Globus pallidus (tissue), 1 donor: ENCODE results near the gene AHCTF1.
A peak's percentile ranks its signal among the peaks of the same experiment; 100 is the strongest.
"Not testable (repeated sequence)": the region's sequence is repeated elsewhere in the genome, so short reads cannot be mapped to it uniquely, and the experiment has no call there.

Experiments
- DNase-seq: peaks from one replicate; pipeline ENCODE4 v3.0.0-alpha.2; 2015; ENCODE audit warnings: low spot score

AHCTF1 gene

DNA sequence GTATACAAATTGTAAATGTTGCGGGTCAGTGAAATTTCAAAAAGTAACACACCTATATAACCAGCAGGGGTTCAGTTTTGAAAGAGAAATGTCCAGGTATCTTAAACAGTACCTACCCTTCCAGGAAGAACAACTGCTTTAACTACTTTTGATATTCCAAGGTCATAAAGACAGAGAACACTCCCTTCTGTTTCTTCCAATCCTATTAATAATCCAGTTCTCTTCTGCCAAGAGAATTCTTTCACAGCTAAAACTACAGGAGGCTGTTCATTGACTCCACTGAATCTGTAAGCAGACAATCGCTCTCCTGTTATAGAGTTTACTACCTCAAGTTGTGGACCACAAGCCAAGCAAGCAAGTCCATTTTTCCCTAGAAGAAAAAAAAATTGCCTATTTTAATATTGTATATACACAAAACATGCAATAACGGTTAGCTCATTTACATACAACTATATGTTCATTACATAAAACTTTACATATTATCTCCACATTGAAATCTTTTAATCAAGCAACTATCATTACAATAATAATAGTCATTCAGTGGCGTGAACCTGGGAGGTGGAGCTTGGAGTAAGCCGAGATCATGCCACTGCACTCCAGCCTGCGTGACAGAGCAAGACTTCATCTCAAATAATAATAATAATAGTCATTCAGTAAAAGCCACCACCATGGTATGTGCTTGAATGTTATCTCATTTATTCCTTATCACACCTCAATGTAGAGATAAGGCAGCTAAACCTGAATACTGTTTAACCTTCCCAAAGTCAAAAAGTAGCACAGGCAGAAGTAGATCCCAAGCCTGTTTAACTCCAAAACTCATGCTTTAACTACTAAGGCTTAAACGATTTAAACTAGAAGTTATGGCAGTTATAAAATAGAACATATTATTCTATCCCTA is 15.5 kb downstream of the AHCTF1 start:
- not testable (repeated sequence) for DNase-seq

DNA sequence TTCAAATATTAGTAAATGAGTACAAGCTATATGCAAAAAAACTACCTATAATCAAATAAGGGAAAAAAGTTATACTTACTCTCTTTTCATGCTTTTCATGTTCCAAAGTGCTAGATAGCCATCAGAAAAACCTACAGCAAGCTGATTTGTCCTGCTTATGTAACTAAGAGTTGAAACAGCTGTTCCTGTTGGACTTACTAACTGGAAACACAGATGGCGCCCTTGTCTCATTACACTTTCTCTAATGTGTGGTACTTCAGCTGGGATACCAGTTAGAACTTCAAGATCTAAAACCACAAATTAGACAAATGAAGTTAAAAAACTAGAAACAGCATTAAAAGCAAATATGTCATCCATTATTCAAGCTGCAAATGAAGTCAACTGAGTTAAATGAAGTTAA is 24.3 kb downstream of the AHCTF1 start:
- DNase-seq: peak; percentile 46

DNA sequence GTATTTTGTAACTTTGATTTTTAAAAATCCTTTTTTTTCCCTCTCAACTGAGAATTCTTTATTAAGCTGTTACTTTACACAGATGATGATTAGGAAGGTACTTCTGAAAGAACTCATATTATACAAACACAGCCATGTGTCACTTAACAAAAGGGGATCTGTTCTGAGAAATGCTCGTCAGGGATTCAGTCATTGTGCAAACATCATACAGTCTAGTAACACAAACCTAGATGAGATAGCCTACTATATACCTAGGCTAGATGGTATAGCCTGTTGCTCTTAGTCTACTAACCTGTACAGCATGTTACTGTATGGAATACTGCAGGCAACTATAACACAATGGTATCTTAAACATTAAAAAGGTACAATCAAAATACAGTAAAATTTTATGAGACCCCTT is 24.9 kb downstream of the AHCTF1 start:
- no peak for DNase-seq

DNA sequence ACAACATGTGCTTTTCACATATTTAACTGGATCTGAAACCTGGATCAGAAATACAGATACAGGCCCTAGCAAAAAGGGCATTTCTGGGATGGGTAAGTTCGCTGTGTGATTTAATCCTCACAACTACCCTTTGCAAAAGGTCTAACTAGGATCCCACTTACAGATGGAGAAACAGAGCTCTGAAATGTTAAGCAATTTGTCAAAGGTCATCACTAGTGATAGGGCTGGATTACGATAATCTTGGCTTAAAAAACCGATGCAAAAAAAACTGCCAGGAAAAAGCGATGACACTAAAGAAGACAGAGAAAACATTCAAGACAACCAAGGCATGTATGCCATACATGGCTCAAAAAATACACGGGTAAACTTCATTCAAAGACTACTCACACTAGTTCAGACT is 29.9 kb downstream of the AHCTF1 start:
- DNase-seq: no peak

DNA sequence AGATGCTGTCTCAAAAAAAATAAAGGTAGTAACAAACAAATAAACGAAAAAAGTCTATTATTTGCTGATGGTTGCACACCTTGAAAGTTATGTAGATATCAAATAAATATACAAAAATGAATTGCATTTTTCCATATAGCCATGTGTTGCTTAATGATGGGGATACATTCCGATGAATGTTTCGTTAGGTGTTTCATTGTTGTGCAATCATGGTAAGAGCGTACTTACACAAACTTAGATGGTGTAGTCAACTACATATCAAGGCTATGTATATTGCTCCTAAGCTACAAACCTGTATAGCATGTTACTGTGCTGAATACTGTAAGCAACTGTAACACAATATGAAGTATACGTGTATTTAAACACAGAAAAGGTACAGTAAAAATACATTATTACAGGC is 34.4 kb downstream of the AHCTF1 start:
- no peak for DNase-seq

DNA sequence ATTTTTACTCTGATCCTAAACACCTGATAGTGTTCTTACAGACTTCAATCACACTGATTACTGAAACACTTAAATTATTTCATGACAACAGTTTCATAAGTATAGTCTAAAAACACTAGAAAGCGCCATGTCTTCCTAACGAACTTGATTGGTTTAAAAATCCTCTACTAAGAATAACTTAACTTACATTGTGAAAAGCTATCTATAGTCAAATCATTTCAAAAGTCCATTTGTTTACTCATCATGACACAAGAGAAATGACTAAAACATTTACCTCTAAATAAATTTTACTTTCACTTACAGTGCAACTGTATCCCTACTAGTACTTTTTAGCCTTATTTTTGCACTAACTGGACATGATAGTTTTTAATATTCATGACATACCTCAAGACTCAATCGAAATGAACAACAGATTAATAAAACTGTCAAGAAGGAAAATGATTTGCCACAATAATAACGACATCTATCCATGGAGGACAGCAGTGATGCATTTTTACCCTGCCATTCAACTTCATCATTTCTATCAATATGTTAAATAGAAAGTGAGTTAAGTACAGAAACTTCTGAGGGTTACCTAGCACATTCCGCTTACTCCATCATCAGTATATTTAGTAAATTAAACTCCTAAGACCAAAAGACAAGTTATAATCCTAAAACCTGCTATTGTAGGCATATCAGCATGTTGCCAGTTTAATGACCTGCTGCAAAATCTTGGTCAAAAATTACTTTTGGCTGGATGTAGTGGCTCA is 38.4 kb downstream of the AHCTF1 start:
- no peak for DNase-seq

DNA sequence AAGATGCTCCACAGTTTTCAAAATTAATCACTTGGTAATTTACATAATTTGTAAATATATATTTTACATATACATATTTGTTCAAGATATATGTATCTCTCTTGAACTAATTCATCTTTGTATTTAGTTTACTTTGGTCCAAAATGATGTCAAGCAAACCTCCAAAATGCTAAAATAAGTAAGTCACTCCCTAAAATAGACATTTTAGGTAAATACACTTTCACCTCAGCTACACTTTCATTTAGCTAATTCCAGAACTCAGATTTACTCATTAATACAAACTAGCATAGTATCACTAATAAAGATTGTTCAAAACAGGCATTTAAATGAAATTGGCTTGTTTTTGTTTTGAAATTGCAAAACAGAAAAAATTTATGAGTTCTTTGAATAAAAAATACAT is 40.6 kb downstream of the AHCTF1 start:
- DNase-seq: no peak

DNA sequence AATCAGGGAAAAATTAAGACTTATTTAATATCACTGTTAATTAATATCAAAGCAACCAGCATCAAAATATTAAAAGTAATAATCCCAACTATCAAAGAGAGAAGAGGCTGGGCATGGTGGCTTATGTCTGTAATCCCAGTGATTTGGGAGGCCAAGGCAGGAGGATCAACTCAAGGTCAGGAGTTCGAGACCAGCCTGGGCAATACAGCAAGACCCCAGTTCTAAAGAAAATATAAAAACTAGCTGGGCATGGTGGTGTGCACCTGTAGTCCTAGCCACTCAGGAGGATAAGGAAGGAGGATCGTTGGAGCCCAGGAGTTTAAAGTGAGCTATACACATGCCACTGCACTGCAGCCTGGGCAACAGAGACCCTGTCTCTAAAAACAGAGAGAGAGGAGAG is 43.2 kb downstream of the AHCTF1 start:
- no peak for DNase-seq

DNA sequence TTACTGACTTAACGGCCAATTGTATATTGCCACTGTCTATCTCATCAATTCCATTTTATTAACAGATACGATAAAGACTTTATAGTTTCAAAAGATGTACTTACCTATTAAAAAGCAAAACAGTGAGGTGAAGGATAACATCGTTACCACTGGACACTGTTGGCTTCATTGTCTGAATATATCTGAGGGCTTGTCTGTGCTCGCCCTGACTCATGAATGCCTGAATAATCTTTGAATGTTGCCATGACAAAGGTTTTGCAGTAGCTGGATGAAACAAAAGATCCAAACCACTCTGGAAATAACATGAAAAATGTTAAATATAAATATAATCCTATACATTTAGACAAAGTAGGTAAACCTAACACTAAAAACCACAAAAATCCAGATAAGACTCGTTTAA is 46.4 kb downstream of the AHCTF1 start:
- not testable (repeated sequence) for DNase-seq

DNA sequence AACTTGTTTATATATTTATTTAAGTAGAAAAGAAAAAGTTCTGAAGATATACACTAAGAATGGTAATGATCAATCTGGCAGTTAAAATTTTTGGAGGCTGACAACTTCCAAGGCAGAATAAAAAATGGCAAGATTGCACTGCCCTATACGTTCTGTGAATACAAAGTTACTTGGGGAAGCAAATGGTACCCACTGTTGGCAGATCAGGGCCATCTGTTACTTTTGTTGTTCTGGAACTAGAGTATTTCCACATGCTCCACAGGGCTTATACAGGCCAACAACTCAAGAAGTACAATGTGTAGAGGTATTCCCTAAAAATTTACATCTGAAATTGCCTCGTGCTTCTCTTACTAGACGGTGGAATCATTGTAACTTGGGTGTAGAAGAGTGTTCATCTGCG is 53.2 kb downstream of the AHCTF1 start:
- no peak for DNase-seq

DNA sequence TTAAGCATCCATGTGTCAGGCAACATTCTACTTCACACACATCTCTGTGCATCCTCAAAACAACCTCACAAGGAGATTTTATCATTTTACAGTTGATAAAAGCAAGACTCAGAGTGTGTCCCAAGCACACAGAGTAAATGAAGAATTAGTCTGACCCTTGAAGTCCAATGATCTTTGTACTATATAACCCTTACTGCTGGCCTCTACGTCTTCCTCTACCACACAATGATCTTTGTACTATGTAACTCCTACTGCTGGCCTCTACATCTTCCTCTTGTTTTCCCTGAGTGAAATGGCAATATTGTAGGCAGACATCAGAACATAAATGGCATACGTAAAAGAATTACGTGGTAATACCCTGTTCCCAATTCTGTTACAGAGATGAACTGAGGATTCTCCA is 55.3 kb downstream of the AHCTF1 start:
- DNase-seq: no peak

DNA sequence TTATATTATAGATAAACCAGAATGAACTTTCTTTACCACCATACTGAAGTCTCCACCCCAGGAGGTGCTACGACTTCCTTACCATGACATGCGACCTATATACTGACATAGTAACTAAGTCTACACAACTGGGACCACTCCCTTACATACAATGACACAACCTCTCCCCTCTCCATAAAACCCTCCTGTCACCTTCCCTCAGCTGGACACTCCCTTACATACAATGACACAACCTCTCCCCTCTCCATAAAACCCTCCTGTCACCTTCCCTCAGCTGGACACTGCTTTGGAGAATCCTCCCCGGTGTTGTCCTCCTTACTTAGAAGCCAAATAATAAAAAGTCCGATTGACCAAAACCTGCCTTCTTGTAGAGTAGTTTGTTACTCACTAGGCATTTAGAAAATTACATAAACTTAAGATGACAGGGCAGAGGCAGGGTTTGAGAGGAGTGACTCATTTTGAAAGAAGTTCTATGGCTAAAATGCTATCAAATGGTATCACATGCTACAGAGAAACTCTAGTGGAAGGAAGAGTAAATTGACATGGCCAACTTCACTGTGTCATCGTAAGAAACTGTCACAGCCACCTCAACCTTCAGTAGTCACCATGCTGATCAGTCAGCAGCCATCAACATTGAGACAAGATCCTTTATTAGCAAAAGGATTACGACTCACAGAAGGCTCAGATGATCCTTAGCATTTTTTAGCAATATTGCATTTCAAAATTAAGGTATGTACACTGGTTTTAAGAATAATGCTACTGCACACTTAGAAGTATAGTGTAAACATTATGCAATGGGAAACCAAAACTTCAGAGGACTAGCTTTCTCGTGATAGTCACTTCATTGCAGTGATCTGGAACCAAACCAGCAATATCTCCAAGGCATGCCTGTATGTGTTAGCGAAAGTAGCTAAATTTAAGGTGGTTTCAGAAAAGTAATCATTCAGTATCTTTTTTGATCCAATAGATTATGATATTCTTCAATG is 56.4 kb downstream of the AHCTF1 start:
- no peak for DNase-seq

DNA sequence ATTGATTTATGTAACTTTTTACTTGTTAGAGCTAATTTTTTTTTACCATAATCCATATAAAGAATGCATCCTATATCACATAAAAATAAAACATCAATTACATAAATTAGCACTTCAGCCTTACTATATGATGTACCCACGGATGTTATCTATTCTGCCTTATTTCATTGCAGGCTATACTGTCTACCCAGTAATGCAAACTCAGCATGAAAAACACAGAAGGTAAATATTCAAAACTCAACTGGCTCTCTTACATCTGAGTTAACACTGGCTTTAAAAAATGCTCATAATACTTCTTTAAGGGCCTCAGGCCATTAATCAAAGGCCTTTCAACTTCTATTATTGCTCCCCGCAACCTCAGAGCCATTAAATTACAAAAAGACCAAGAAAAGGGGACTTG is 65.8 kb downstream of the AHCTF1 start:
- no peak for DNase-seq

DNA sequence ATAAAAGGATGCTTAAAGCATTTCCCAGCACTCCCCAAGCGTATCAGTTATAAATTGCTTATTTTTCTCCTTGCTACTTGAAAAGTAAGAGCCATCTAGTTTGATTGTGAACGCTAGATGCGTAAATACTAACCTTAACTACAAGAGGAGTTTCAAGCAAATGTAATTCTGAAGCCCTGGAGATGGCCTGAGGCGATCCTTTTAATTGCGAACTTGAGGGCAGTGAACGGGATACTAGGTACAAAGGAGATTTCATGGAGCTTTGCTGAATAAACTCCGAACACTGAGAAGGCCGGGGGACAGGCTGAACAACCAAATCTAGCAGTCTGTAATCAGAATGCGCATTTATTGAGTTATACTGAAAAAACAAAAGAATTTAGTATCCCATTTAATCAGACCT is 68.0 kb downstream of the AHCTF1 start:
- DNase-seq: not testable (repeated sequence)

DNA sequence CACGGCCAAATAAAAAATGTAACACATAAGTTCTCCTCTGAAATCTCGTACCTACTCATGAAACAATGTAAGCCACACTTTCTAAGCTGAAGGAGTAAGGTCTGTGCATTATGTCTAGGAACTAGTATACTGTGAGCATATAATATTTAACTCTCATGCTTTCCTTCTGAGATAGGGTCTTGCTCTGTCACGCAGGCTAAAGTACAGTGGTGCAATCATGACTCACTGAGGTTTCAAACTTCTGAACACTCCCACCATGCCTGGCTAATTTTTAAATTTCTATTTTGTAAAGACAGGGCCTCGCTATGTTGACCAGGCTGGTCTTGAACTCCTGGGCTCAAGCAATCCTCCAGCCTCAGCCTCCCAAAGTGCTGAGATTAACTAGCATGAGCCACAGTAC is 71.3 kb downstream of the AHCTF1 start:
- DNase-seq: no peak

DNA sequence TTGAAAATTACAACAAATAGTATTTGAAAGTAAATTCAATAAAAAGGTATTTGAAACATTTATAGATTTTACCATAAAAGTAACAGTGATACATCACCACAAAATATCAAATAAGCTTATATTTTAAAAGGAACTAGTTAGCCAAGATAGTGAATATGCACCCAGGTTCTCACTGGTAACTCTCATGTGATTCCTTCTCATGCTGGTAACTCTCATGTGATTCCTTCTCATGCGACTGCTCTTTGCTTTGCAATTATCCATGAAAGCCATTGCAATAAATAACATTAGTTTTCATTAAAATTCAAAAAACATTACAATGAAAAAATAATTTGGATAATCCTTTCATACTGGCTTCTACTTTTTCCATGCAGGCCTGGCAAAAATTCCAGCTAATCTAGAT is 75.4 kb downstream of the AHCTF1 start:
- no peak for DNase-seq

DNA sequence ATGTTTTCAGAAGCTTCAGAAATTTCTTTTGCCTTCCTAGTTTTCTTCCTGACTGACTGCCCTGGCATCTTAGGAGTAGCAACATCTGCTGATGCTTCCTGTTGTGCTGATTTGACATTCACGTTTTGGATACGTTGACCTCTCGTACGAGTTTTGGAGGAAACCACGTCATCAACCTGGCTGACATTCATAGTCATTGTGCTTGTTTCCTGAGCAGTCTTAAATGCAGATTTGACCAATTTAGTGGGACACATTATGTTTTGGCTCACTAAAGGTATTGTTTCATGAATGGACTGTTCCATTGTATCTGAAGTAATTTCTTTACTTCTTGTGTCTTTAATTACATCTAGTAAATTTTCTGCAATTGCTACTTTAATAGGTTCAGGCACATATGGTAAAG is 81.1 kb downstream of the AHCTF1 start:
- not testable (repeated sequence) for DNase-seq

DNA sequence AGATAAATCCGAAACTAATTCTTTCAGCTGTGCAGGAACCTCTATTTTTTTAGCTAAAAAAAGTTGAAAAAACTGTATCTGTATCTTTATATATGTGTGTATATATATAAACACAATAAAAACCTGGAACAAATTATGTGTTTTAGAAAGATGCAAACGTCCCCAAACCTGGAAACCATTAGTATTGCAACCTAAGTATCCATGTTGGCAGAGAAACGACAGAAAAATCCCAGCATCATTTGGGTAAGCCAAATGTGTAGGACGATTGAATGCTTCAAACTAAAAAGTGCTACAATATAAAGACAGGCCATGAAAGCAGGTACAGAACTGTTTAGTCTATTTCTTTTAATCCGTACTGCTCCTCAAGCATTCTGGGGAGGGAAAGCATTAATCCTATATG is 87.9 kb downstream of the AHCTF1 start:
- no peak for DNase-seq

DNA sequence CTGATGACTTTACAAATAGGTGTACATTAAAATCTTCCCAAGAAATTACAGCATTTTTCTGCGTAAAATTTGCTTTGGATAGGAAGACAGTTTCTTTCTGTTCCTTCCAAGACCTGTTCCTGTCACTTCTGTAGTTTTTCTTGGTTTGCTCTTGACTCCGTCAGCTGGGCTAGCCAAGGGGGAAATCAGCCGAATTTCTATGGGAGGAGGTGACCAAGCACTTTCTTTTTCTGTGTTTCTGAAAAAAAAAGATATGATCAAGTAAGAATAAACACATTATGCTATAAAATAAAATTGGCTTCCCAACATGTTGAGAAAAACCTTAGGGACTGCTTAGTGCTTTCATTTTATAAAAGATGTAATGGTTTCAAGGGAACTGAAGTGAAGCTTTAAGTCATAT is 91.0 kb downstream of the AHCTF1 start:
- not testable (repeated sequence) for DNase-seq

DNA sequence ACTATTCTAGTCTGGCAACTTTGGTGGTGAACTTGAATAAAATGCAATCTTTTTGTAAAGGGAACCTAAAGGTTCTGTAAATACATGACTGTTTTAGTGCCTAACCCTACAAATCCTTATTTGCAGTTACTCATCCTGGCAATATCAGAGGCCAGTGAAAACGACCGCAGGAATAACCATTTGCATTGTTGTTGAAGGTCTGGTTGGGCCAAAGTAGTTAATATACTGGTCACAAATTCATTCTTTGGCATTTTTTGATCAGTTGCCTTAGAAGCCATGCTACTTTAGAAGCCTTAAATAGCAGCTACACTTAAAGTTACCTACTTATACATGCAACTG is 93.7 kb downstream of the AHCTF1 start:
- no peak for DNase-seq

DNA sequence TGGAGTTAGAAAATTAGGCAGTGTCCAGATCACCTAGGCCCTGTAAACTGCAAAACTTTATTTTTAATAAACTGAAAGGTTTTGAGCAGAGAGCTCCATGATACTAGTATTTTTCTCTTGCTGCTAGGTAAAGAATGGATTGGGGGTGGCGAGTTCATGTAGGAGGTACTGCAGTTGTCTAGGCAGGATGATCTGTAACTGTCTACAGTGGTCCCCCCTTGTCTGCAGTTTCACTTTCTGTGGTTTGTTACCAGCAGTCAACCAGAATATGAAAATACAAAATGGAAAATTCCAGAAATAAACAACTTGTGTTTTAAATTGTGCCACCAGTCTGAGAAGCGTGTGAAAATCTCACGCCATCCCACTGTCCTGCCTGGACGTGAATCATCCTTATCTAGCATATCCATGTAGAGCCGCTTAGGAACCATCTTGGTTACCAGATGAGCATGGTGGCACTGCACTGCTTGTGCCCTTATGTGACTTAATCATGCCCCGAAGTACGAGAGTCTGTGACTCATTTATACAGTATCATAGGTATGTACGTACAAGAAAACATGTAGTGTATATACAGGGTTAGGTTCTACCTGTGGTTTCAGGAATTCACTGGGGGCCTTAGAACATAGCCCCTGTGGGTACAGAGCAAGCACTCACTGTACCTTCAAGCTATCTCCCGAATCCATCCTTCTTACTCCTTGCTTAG is 94.2 kb downstream of the AHCTF1 start:
- DNase-seq: no peak
